Karpas-422 (cell line): ENCODE data around the gene ADRA2B. TPM values are rescaled to one million over a fixed set of nuclear protein-coding genes. Genes with fewer than 3 reads are reported as not detected.
A peak's percentile ranks its signal among the peaks of the same experiment; 100 is the strongest.

Experiments
- DNase-seq: peaks from one replicate; pipeline ENCODE4 v3.0.0-alpha.2; 2015
- H2AFZ ChIP-seq: fragments of 200-600 bp; sonication (generic); 2 replicates; pipeline ENCODE4 v1.6.1; 2014; ENCODE audit warnings: antibody characterized with exemption, low read length, mixed read lengths
- H3K27ac ChIP-seq: fragments of 200-600 bp; sonication (generic); 2 replicates; pipeline ENCODE4 v1.5.1; 2014; ENCODE audit warnings: mild to moderate bottlenecking, low read length, moderate library complexity
- H3K27me3 ChIP-seq: fragments of 200-600 bp; sonication (generic); 2 replicates; pipeline ENCODE4 v1.6.1; 2014; ENCODE audit warnings: low read length, mixed read lengths
- H3K36me3 ChIP-seq: fragments of 200-600 bp; sonication (generic); 2 replicates; pipeline ENCODE4 v1.6.1; 2014; ENCODE audit warnings: low read length, mixed read lengths; ENCODE audit not compliant: insufficient read depth
- H3K4me1 ChIP-seq: fragments of 200-600 bp; sonication (generic); 2 replicates; pipeline ENCODE4 v1.6.1; 2014; ENCODE audit warnings: mild to moderate bottlenecking, low read length, mixed read lengths
- H3K4me2 ChIP-seq: fragments of 200-600 bp; sonication (generic); 2 replicates; pipeline ENCODE4 v1.6.1; 2014; ENCODE audit warnings: low read length, low read depth, mild to moderate bottlenecking; ENCODE audit not compliant: poor library complexity, severe bottlenecking
- H3K4me3 ChIP-seq: fragments of 200-600 bp; sonication (generic); 2 replicates; pipeline ENCODE4 v1.5.1; 2014; ENCODE audit warnings: mild to moderate bottlenecking, antibody characterized with exemption, low read length, mixed read lengths
- H3K79me2 ChIP-seq: fragments of 200-600 bp; sonication (generic); 2 replicates; pipeline ENCODE4 v1.6.1; 2014; ENCODE audit warnings: mild to moderate bottlenecking, low read length, mixed read lengths
- H3K9ac ChIP-seq: fragments of 200-600 bp; sonication (generic); 2 replicates; pipeline ENCODE4 v1.6.0; 2014; ENCODE audit warnings: low read length
- H3K9me2 ChIP-seq: fragments of 200-600 bp; sonication (generic), shearing (Covaris generic); replicated peaks from 2 replicates; pipeline ENCODE4 v1.6.0; 2014; ENCODE audit warnings: mild to moderate bottlenecking, low read length, moderate library complexity; ENCODE audit not compliant: insufficient read depth
- H3K9me3 ChIP-seq: fragments of 300-700, 200-600 bp; sonication (generic); 2 replicates; pipeline ENCODE4 v1.6.1; 2014; ENCODE audit warnings: low read length, mixed read lengths
- H4K20me1 ChIP-seq: fragments of 200-600 bp; sonication (generic); 2 replicates; pipeline ENCODE4 v1.6.1; 2014; ENCODE audit warnings: mild to moderate bottlenecking, antibody characterized with exemption, low read length, low read depth; ENCODE audit not compliant: insufficient read depth
- total RNA-seq: library from RNA; depleted of rRNA; stranded (reverse); fragments of >200 nt; shearing (Covaris generic); gene quantifications from 2 replicates; pipeline ENCODE4 v1.2.3, GENCODE V29; 2014; ENCODE audit warnings: low replicate concordance

The ADRA2B gene
- total RNA-seq, 1 experiment from 2014 or later = not detected

GRCh38 chr2:96158554-96158940 lies 42.2 kb upstream of the ADRA2B start:
- H3K4me1 ChIP-seq = peaks cover 42% of the 10 kb centered on the region
- H3K9me2 ChIP-seq = no peaks in the 10 kb centered on the region
- DNase-seq = no peak
- H3K4me2 ChIP-seq = no peak overlapping the region
- H3K9ac ChIP-seq = no peak overlapping the region
- H3K36me3 ChIP-seq = no peaks in the 10 kb centered on the region
- H3K9me3 ChIP-seq = no peaks in the 10 kb centered on the region
- H3K27me3 ChIP-seq = peaks cover 3% of the 10 kb centered on the region; the same call in 1 of the 2 replicates
- no peaks in the 10 kb centered on the region for H3K79me2 ChIP-seq
- H4K20me1 ChIP-seq = no peaks in the 10 kb centered on the region
- H3K27ac ChIP-seq = no peak overlapping the region
- H2AFZ ChIP-seq = no peak overlapping the region
- H3K4me3 ChIP-seq = no peak overlapping the region

DNA sequence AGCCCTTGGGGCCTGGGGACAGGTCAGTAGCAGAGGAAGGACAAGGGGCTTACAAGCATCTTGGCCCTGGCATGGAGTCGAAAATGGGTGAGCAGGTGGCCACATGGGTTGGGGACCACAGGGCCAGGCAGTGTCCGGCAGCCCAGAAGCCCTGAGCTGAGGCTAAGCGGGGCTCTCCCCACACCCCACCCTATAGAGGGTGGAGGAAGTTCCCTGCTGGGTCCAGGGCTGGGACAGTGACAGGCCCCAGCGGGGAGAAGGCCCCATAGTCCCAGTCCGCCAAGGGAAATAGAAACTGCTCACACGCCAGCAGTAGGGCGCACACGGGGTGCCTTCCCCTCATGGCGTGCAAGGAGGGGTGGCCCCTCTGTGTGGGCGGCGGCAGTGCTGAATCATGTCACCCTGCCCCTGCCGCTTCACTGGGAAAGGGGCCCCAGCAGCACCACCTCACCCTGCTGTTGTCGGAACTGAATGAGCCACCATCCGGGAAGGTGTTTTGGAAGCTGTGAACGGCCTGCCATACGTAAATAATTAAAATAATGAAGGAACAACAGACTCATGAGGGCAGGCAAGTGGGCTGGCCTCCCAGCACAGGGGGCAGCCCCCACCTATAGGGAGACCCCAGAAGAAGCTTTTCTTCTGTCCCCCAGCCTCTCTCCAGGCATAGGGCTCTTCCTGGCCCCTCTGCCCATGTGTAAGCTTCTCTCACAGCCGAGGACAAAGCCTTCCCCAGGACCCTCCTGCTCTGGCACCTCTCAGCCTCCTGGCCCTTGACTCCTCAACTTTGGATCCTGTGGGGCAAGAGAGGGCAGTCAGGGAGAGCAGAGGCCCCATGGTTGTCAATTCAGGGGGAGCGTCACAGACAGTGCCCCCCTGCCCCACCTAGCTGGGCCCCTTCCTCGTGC lies 41.5 kb upstream of the ADRA2B start:
- H3K9me3 ChIP-seq = no peaks in the 10 kb centered on the region
- H3K36me3 ChIP-seq = no peaks in the 10 kb centered on the region
- H3K4me1 ChIP-seq = peaks cover 39% of the 10 kb centered on the region
- H3K79me2 ChIP-seq = no peaks in the 10 kb centered on the region
- H3K4me3 ChIP-seq = peak overlapping the region; percentile 36; the same call in 1 of the 2 replicates
- no peaks in the 10 kb centered on the region for H3K9me2 ChIP-seq
- peaks cover 3% of the 10 kb centered on the region; the same call in 1 of the 2 replicates for H3K27me3 ChIP-seq
- H3K9ac ChIP-seq = peak overlapping the region; percentile 29
- no peak overlapping the region for H3K27ac ChIP-seq
- H2AFZ ChIP-seq = no peak overlapping the region
- peak overlapping the region; percentile 30 for H3K4me2 ChIP-seq
- DNase-seq = peak; percentile 61
- no peaks in the 10 kb centered on the region for H4K20me1 ChIP-seq

DNA sequence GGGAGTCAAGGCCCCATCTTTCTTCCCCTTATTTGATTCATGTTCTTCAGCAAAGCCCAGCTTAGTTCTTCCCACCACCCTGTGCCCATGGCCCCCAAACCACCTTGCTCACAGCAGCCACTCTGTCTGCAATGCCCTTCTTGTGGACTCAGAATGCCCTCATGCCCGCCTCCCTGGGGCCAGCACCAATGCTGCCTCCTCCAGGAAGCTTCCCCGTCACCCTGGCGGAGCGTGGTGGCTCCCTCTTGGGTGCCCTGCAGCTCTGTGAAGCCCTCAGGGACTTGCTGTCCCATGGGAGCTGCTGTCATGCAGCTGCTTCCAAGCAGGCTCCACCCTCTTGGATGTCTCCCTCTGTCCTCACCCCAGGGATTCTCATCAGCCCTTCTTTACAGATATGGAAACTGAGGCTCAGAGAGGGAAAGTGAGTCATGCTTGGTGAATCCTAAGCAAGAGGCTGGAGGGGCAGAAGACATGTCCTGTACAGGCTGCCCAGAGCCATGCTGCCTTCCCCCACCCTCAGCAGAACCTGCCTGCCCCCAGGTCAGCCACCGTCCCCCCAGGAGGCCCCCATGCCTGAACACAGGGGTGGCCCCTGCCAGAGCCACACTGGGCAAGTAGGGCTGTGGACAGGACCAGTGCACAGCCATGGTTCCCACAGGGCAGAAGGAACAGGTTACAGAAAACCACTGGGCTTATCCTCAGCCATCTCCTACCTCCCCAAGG lies 40.7 kb upstream of the ADRA2B start:
- H3K36me3 ChIP-seq = no peaks in the 10 kb centered on the region
- no peaks in the 10 kb centered on the region for H4K20me1 ChIP-seq
- peak; percentile 89 for DNase-seq
- H3K27me3 ChIP-seq = peaks cover 3% of the 10 kb centered on the region; the same call in 1 of the 2 replicates
- no peak overlapping the region for H2AFZ ChIP-seq
- H3K27ac ChIP-seq = no peak overlapping the region
- peak overlapping the region; percentile 29 for H3K9ac ChIP-seq
- peaks cover 35% of the 10 kb centered on the region for H3K4me1 ChIP-seq
- no peaks in the 10 kb centered on the region for H3K9me2 ChIP-seq
- no peaks in the 10 kb centered on the region for H3K79me2 ChIP-seq
- peak overlapping the region; percentile 36; the same call in 1 of the 2 replicates for H3K4me3 ChIP-seq
- H3K4me2 ChIP-seq = peak overlapping the region; percentile 30
- H3K9me3 ChIP-seq = no peaks in the 10 kb centered on the region

- no peaks in the 10 kb centered on the region for H3K9me3 ChIP-seq
- no peaks in the 10 kb centered on the region for H3K36me3 ChIP-seq
- DNase-seq = no peak
- peak overlapping the region; percentile 30 for H3K4me2 ChIP-seq
- H4K20me1 ChIP-seq = no peaks in the 10 kb centered on the region
- H3K9me2 ChIP-seq = no peaks in the 10 kb centered on the region
- H3K4me1 ChIP-seq = peaks cover 30% of the 10 kb centered on the region
- peak overlapping the region; percentile 28; the same call in 1 of the 2 replicates for H3K9ac ChIP-seq
- peaks cover 3% of the 10 kb centered on the region; the same call in 1 of the 2 replicates for H3K27me3 ChIP-seq
- no peak overlapping the region for H2AFZ ChIP-seq
- H3K79me2 ChIP-seq = no peaks in the 10 kb centered on the region
- H3K4me3 ChIP-seq = no peak overlapping the region
- H3K27ac ChIP-seq = no peak overlapping the region
Observed at GRCh38 chr2:96156011-96156820, 39.8 kb upstream of the ADRA2B start.

DNA sequence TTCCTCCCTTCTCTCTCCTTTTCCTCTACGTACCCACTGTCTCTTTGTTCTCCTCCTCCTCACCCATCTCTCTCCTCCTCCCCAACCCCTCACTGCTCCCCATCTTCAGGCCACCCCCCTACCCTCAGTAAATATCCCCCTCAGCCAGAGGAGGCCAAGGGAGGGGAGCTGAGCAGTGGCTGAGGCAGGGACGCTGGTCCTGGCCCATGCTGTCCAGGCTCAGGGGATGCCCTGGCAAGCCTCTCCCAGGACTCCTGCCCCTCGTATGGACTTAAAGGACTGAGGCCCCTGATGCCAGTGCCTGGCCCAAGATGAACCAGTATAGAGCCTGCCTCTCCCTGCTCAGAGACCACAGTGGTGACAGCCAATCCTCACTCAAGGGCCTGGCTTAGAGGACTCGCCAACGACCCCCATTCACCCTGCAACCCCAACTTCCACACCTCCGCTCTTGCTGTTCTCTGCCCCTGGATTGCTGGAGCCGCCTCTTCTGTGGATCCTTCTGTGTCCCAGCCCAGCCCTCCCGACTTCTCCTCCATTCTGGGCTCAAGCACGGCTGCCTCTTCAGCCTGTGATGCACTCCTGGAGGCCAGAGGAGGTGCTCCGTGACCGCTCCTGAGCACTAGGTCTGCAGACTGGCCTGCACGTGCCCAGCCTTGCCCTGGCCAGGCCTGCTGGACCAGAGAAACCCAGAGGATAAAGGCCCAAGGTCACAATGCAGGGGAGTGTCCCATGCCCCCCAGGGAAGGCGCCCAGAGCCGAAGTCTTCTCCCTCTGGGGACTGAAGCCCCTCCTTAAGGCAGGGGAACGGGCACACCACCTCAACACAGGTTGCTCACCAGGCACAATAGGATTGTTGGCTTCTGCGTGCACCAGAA lies 38.4 kb upstream of the ADRA2B start:
- H3K9ac ChIP-seq = no peak overlapping the region
- H2AFZ ChIP-seq = no peak overlapping the region
- H3K36me3 ChIP-seq = no peaks in the 10 kb centered on the region
- H3K9me3 ChIP-seq = no peaks in the 10 kb centered on the region
- no peaks in the 10 kb centered on the region for H3K27me3 ChIP-seq
- H3K79me2 ChIP-seq = no peaks in the 10 kb centered on the region
- H3K4me2 ChIP-seq = no peak overlapping the region
- H3K27ac ChIP-seq = no peak overlapping the region
- H3K4me3 ChIP-seq = no peak overlapping the region
- no peaks in the 10 kb centered on the region for H3K9me2 ChIP-seq
- peaks cover 30% of the 10 kb centered on the region for H3K4me1 ChIP-seq
- no peaks in the 10 kb centered on the region for H4K20me1 ChIP-seq
- DNase-seq = no peak

DNA sequence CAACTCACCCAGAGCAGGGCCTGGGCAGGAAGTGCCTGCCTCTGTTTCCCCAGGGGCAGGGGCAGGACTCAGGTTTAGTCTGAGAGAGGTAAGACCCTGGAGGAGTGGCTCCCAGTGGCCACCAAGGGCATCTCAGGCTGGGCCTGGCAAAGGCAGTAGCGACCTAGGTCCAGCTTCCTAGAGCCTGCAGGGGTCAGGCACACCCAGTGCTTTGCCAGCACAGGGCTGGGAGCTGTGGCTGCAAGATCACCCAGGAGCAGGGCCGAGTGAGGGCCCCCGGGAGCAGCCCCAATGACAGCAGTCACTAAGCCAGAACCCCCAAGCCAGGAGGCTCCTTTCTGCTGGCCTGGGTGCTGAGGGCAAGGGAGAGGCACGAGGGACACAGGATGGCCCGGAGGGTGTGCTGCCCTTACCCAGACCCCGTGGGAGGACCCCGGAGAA lies 37.6 kb upstream of the ADRA2B start:
- Histone ChIP-seq H3K27ac (no peak overlapping the region), H3K36me3 (no peaks in the 10 kb centered on the region), H3K9me2 (no peaks in the 10 kb centered on the region), H4K20me1 (no peaks in the 10 kb centered on the region), H3K9ac (no peak overlapping the region), H3K79me2 (no peaks in the 10 kb centered on the region), H3K4me3 (no peak overlapping the region), H3K4me1 (peaks cover 31% of the 10 kb centered on the region), H3K4me2 (no peak overlapping the region), H3K9me3 (no peaks in the 10 kb centered on the region), H2AFZ (no peak overlapping the region), H3K27me3 (no peaks in the 10 kb centered on the region)
- DNase-seq = no peak

- Histone ChIP-seq H3K27me3 (no peaks in the 10 kb centered on the region), H3K27ac (no peak overlapping the region), H3K4me1 (peaks cover 34% of the 10 kb centered on the region), H3K9me3 (no peaks in the 10 kb centered on the region), H2AFZ (no peak overlapping the region), H3K79me2 (no peaks in the 10 kb centered on the region), H3K9me2 (no peaks in the 10 kb centered on the region), H4K20me1 (no peaks in the 10 kb centered on the region), H3K4me2 (no peak overlapping the region), H3K9ac (no peak overlapping the region), H3K36me3 (no peaks in the 10 kb centered on the region), H3K4me3 (no peak overlapping the region)
- DNase-seq = no peak
Observed at GRCh38 chr2:96153291-96153713, 36.9 kb upstream of the ADRA2B start.
